Stimulated activated CD4-positive, alpha-beta T cell treated with anti-CD3 and anti-CD28 coated beads, TNF-alpha, amount 100 ng/mL, for 48 hours (primary cell): ENCODE measurements around the gene TSKU.
"Not testable (repeated sequence)": the region's sequence is repeated elsewhere in the genome, so short reads cannot be mapped to it uniquely, and the experiment has no call there.

Experiments used
- DNase-seq, 3 donors: peaks; one replicate each; pipeline ENCODE4 v3.0.0-alpha.2; 2020; ENCODE audit warnings: low read depth in 3 of 3

The TSKU gene

GRCh38 chr11:76788661-76789442 lies 5.7 kb downstream of the TSKU start:
- no peak for DNase-seq

GRCh38 chr11:76789443-76789719 lies 6.2 kb downstream of the TSKU start:
- no peak for DNase-seq

GRCh38 chr11:76790251-76790650 lies 7.1 kb downstream of the TSKU start:
- DNase-seq: no peak

DNA sequence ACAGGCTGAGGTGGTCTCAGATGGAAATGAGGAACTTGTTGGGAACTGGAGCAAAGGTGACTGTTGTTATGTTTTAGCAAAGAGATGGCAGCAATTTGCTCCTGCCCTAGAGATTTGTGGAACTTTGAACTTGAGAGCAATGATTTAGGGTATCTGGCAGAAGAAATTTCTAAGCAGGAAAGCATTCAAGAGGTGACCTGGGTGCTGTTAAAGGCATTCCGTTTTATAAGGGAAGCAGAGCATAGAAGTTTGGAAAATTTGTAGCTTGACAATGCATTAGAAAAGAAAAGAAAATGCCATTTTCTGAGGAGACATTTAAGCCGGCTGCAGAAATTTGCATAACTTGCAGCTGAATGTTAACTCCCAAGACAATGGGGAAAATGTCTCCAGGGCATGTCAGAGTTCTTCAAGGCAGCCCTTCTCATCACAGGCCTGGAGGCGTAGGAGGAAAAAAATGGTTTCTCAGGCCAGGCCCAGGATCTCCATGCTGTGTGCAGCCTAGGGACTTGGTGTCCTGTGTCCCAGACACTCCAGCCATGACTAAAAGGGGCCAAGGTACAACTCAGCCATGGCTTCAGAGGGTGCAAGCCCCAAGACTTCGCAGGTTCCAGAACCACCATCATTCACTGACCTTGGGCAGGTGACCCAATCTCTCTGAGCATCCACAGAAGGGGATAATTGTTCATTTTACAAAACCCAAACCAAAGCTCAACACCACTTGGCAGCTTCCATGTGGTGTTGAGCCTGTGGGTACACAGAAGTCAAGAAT lies 8.0 kb downstream of the TSKU start:
- not testable (repeated sequence) for DNase-seq

DNA sequence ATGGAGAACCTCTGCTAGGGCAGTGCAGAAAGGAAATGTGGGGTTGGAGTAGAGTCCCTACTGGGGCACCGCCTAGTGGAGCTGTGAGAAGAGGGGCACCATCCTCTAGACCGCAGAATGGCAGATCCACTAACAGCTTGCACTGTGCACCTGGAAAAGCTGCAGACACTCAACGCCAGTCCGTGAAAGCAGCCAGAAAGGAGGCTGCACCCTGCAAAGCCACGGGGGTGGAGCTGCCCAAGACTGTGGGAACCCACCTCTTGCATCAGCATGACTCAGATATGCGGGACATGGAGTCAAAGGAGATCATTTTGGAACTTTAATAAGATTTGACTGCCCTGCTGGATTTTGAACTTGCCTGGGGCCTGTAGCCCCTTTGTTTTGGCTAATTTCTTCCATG lies 8.7 kb downstream of the TSKU start:
- no peak for DNase-seq

DNA sequence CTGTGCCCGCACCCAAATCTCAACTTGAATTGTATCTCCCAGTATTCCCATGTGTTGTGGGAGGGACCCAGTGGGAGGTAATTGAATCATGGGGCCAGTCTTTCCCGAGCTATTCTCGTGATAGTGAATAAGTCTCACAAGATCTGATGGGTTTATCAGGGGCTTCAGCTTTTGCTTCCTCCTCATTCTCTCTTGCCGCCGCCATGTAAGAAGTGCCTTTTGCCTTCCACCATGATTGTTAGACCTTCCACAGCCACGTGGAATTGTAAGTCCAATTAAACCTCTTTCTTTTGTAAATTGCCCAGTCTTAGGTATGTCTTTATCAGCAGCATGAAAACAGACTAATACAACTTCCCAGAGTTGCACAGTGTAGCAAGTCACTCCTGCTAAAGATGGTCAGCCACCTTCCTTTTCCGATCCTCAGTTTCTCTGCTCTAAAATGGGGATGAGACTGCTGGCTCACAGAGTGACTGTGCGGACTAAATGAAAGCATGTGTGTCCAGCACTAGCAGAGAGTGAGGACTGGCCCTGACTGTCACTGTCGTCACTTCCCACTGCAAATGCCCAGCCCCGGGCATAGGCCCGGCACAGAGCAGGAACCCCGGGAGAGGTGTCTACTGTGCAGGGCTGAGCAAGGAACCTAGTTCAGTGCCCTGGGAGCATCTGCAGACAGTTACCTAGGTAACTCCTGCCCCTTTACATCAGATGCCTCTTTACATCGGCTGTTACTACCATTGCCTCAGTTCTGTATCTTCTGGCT lies 9.5 kb downstream of the TSKU start:
- DNase-seq: no peak

DNA sequence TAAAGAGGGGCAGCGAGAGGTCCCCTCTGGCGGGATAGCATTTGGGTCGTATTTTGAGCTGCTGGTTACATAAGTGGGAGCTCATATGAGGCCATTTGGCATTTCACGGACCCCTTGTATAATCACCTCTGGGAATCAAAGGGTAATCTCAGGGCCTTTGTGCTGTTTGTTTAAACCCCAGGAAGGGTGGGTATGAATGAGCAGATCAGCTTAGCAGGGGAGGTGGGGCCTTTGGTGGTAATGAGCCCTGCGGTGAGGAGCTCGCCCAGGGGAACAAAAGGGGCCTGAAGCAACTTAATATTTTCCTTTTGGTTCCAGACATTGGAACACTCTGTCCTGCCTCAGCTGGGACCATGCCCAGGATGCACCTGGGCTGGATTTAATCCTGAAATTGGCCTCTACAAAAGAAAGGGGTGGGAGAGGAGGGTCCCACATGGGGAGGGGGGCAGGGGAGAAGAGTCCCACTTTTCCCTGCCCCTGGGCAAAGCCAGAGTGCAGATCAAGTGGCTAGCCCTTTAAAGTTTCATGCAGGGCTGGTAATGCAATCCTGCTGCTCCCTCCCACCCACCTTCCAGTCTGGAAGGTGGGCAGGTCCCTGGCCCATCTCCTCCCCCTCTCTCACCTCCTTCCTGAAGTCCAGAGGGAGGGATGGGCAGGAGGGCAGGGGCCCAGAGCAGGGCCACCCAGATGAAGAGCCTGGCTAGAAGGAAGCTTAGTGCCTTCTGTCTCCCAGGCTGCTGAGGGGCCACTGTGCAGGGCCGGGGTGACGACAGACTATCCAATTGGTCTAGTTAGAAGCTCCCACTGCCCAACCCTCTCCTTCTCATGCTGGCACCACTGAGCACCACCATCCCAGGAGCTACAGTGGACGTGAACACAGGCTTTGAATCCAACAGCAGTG lies 10.5 kb downstream of the TSKU start:
- DNase-seq: no peak

DNA sequence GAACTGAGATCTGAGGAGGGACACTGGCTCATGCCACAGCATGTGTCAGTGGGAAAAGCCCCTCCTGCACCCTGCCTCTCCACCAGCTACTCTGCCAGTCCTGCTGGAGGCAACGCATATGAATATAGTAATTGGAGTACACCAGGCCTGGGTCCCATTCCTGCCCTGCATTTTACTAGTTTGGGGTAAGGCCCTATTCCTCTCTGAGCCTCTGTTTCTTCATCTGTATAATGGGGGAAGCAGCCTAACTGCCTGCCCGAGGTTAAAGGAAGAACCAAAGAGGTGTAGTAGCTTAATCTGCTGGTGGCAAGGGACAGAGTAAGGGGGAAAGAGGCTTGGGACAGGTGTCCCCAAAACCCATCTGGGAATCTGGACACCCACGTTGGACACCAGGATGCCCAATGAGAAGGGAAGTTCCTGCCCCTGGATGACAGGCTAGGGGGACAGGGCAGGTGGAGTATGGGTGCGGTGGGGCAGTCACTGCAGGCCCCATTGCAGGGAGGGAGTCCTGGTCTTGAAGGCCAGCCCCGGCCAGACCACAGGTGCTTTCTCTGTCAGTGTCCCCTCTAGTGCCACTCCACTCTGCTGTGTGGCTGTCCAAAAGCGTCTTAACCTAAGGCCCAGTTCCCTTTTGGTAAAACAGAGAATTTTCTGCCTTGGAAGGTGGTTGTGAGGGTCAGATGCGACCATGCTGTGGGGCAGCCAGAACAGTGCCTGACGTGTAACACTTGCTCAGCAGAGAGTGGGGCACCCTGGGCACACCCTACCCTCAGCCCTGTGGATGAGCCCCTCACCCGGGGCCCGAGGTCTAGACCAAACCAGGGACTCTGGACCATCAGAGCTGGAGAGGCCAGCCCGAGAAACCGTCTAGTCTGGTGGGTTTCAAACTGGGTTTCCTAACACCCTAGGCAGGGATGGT lies 11.5 kb downstream of the TSKU start:
- no peak for DNase-seq

GRCh38 chr11:76795290-76795935 lies 12.3 kb downstream of the TSKU start:
- DNase-seq: no peak

DNA sequence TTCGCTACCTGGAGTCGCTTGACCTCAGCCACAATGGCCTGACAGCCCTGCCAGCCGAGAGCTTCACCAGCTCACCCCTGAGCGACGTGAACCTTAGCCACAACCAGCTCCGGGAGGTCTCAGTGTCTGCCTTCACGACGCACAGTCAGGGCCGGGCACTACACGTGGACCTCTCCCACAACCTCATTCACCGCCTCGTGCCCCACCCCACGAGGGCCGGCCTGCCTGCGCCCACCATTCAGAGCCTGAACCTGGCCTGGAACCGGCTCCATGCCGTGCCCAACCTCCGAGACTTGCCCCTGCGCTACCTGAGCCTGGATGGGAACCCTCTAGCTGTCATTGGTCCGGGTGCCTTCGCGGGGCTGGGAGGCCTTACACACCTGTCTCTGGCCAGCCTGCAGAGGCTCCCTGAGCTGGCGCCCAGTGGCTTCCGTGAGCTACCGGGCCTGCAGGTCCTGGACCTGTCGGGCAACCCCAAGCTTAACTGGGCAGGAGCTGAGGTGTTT lies 12.8 kb downstream of the TSKU start:
- DNase-seq: no peak

DNA sequence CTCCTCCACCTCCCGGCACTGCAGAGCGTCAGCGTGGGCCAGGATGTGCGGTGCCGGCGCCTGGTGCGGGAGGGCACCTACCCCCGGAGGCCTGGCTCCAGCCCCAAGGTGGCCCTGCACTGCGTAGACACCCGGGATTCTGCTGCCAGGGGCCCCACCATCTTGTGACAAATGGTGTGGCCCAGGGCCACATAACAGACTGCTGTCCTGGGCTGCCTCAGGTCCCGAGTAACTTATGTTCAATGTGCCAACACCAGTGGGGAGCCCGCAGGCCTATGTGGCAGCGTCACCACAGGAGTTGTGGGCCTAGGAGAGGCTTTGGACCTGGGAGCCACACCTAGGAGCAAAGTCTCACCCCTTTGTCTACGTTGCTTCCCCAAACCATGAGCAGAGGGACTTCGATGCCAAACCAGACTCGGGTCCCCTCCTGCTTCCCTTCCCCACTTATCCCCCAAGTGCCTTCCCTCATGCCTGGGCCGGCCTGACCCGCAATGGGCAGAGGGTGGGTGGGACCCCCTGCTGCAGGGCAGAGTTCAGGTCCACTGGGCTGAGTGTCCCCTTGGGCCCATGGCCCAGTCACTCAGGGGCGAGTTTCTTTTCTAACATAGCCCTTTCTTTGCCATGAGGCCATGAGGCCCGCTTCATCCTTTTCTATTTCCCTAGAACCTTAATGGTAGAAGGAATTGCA lies 13.5 kb downstream of the TSKU start:
- DNase-seq: no peak

DNA sequence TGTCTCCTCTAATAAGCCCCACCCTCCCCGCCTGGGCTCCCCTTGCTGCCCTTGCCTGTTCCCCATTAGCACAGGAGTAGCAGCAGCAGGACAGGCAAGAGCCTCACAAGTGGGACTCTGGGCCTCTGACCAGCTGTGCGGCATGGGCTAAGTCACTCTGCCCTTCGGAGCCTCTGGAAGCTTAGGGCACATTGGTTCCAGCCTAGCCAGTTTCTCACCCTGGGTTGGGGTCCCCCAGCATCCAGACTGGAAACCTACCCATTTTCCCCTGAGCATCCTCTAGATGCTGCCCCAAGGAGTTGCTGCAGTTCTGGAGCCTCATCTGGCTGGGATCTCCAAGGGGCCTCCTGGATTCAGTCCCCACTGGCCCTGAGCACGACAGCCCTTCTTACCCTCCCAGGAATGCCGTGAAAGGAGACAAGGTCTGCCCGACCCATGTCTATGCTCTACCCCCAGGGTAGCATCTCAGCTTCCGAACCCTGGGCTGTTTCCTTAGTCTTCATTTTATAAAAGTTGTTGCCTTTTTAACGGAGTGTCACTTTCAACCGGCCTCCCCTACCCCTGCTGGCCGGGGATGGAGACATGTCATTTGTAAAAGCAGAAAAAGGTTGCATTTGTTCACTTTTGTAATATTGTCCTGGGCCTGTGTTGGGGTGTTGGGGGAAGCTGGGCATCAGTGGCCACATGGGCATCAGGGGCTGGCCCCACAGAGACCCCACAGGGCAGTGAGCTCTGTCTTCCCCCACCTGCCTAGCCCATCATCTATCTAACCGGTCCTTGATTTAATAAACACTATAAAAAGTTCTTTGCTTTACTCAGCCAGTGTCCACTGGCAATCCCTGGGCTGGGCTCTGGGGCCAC lies 14.4 kb downstream of the TSKU start:
- no peak for DNase-seq

DNA sequence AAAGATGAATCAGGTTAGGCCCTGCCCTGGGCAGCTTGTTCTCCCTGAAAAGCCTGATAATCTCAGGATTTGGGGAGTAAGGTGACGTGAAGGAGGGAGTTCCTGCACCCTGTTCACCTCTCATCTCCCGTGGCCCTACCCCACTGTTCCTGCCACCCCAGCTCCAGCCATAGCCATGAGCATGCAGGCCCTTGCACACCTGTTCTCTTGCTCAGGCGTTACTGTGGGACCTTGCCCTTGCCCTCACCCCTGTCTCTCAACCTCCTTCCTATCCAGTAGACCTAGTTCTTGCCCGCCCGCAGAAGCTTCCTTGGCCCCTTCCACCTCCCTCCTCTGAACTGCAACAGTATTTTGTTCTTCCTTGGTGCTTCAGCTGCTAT lies 15.0 kb downstream of the TSKU start:
- no peak for DNase-seq

DNA sequence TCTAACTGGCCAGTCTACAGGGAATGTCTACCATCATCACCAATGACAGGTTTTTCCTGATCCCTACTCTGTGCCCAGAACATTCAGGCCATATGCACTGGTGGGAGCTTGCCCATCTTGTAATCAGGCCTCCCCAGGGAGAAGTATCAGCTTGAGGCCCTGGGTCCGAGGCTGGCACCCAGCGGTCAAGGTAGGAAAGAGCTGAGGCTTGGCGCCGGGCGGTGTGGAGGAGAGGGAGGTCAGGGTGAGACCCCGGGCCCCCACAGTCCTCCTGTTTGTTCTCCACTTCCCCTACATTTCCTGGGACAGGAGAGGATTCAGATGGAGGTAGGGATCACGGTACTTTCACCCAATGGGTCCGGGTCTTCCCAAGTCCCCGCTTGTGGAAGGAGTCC lies 15.5 kb downstream of the TSKU start:
- no peak for DNase-seq

- DNase-seq: peak; percentile 48 to 67 (median 58)
Measured at GRCh38 chr11:76799066-76799804, 16.1 kb downstream of the TSKU start.

DNA sequence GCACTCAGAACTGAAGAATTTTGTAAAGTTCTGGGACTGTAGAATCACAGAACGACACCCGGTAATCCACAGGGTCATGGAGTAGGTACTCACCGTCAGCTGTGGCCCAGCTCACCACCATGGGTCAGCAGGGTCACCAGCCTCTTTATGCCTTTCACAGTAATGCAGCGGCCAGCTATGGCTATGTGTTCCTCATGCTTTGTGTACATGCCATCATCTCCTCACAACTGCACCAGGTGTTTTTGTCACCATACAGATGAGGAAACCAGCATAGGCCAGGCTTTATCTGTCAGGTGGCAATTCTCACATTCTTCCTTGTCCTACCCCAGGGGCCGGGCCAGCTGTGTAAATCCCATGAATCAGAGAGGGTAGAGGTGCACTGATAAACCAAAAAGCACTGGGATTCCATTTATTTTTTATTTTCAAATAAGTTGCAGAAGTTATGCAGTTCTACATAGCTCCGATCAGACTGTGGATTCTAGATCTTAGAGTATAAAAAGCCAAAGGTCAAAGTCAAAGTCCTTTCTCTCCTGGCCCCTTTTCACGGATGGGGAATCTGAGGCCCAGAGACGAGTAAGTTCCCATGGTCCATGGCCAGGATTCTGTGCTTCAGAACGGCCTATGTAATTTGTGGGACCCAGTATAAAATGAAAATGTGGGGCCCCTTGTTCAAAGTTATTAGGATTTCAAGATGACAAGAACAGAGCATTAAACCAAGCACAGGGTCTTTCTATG lies 17.5 kb downstream of the TSKU start:
- no peak for DNase-seq

DNA sequence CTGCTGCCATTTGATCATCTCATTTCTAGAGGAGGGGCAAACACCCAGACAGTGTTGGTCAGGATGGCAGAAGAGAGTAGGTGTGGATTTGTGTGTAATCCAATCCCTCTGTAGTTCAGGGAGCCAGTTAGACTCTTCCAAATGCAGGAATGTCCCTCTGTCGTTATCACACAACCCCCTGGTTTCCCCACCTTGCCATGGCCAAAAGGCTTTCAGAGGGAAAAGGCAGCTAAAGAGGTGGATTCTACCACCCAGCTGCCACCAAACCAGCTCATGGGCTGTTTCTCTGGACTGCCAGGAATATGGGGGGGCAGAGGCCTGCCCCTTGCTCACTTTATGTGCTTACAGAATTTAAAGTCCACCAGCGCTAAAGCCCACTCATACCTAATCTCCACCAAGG lies 18.1 kb downstream of the TSKU start:
- no peak for DNase-seq
